ENCODE results near the gene NEU3. TPM values are rescaled to one million over a fixed set of nuclear protein-coding genes. Genes with fewer than 3 reads are reported as not detected.

Gene NEU3
- total RNA-seq, 1 experiment from 2014 or later, result 12.5 TPM

DNA sequence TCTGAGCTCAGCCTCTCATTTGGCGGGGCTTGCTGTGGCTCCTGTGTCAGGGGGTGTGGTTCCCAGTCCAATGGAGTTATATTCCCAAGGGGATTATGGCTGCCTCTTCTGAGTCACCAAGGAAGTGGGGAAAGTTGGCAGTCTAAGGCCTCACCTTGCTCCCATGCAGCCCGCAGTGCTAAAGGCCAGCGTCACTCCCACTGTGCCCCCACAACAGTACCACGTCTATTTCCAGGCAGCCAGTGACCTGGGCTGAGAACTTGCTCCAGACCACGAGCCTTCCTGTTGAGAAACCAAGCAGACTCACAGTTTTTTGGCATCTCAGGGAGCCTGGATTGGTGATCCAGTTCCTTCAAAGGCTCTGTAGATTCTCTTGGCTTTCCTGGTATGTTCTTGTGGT, 62.3 kb downstream of the NEU3 start:
- H3K9me2 ChIP-seq (ENCODE audit: insufficient read depth), result no peaks in the 10 kb centered on the region
- H2AFZ ChIP-seq (ENCODE audit: low read depth, low read length, poor library complexity, severe bottlenecking), result no peak overlapping the region
- H4K20me1 ChIP-seq (ENCODE audit: insufficient read depth), result no peaks in the 10 kb centered on the region
- ChIA-PET POLR2A (no interaction called here), RAD21 (ENCODE audit: low non-redundant PET in 1 of 2, low total read pairs in 2 of 2, uncharacterized antibody in 2 of 2, unreplicated experiment in 2 of 2) (no interaction called here), CTCF (no interaction called here)
- no peak for TF ChIP-seq FOSL1 (IDR thresholded peaks at IDR 0.05; ENCODE audit: low read depth)
- no peak for TF ChIP-seq EZH2phosphoT487 (IDR thresholded peaks at IDR 0.05; ENCODE audit: borderline replicate concordance)
- no peak for TF ChIP-seq RAD21 (IDR thresholded peaks at IDR 0.05; ENCODE audit: low read depth)
- TF ChIP-seq SP1 (IDR thresholded peaks at IDR 0.05; ENCODE audit: low read depth), result no peak
- TF ChIP-seq ELF1 (IDR thresholded peaks at IDR 0.05; ENCODE audit: borderline replicate concordance, low read depth), result no peak
- TF ChIP-seq, protein P1, sequence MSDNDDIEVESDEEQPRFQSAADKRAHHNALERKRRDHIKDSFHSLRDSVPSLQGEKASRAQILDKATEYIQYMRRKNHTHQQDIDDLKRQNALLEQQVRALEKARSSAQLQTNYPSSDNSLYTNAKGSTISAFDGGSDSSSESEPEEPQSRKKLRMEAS (IDR thresholded peaks at IDR 0.05), result no peak
- TF ChIP-seq EZH2 (IDR thresholded peaks at IDR 0.05), result no peak
- no peak for TF ChIP-seq SRF (IDR thresholded peaks at IDR 0.05; ENCODE audit: low read depth)
- TF ChIP-seq JUND (IDR thresholded peaks at IDR 0.05), result no peak
- no peak for TF ChIP-seq EGR1 (IDR thresholded peaks at IDR 0.05; ENCODE audit: low read depth)
- no peak for TF ChIP-seq CBX3 (IDR thresholded peaks at IDR 0.05; ENCODE audit: low read depth)
- TF ChIP-seq ZFX (IDR thresholded peaks at IDR 0.05), result no peak
- no peak for TF ChIP-seq YY1 (IDR thresholded peaks at IDR 0.05; ENCODE audit: extremely low read depth, insufficient replicate concordance, low read depth, low read length)
- no peak for TF ChIP-seq POLR2AphosphoS5 (IDR thresholded peaks at IDR 0.05; ENCODE audit: low read depth, low read length)
- no peak for TF ChIP-seq ZNF274 (IDR thresholded peaks at IDR 0.05; ENCODE audit: low read depth, low read length)
- no peak for TF ChIP-seq ZBTB33 (IDR thresholded peaks at IDR 0.05; ENCODE audit: extremely low read depth, insufficient replicate concordance, low read length)
- H3K36me3 ChIP-seq (ENCODE audit: control insufficient read depth in 1 of 2, insufficient read depth in 2 of 2, low read length in 2 of 2), result no peaks in the 10 kb centered on the region
- no peak overlapping the region for H3K4me3 ChIP-seq (replicated peaks in 1 of 2; ENCODE audit: low read depth in 1 of 2, low read length in 2 of 2)
- H3K79me2 ChIP-seq (ENCODE audit: insufficient read depth, low read length), result no peaks in the 10 kb centered on the region
- H3K27me3 ChIP-seq (ENCODE audit: insufficient read depth, low read length), result no peaks in the 10 kb centered on the region
- ATAC-seq (no peak), DNase-seq (ENCODE audit: low read depth, low spot score) (no peak)
- H3K4me2 ChIP-seq (ENCODE audit: low read length), result no peak overlapping the region
- H3K9ac ChIP-seq (ENCODE audit: low read length), result no peak overlapping the region
- peaks cover 9% of the 10 kb centered on the region in 2 experiments for H3K9me3 ChIP-seq (ENCODE audit: control insufficient read depth in 1 of 2, insufficient read depth in 1 of 2, low read depth in 1 of 2, low read length in 2 of 2)
- intact Hi-C loops (cut with micrococcal nuclease), result no loop called here
- BruUV-seq (replicated peaks), result no TSS peak
- H3K4me1 ChIP-seq (ENCODE audit: control insufficient read depth in 1 of 2, insufficient read depth in 2 of 2, low read length in 2 of 2), result peaks cover 0 to 6% of the 10 kb centered on the region in 2 experiments; a peak in 1 of 4 replicates
- no peak overlapping the region for H3K27ac ChIP-seq (ENCODE audit: low read depth, low read length)
